Esophagus muscularis mucosa (tissue), 4 donors: ENCODE results near the gene GALNT14. TPM values are rescaled to one million over a fixed set of nuclear protein-coding genes. Genes with fewer than 3 reads are reported as not detected.

ENCODE experiments used
- DNase-seq: peaks from one replicate; pipeline ENCODE4 v3.0.0-alpha.2; 2017; ENCODE audit errors: extremely low spot score
- H3K27ac ChIP-seq, 4 donors: fragments of 200-600 bp; sonication (generic); replicated peaks in 1 of 4; 1 replicate in 3 of 4; 2 replicates in 1 of 4; pipeline ENCODE4 v1.5.1; 2016 to 2019; ENCODE audit warnings: mild to moderate bottlenecking in 1 of 4
- H3K27me3 ChIP-seq, 4 donors: fragments of 200-600 bp; sonication (generic); one replicate each; pipeline versions ENCODE4 v1.5.1 to v1.6.0; 2016 to 2019
- H3K36me3 ChIP-seq, 4 donors: fragments of 200-600 bp; sonication (generic); one replicate each; pipeline ENCODE4 v1.5.1; 2016 to 2019
- H3K4me1 ChIP-seq, 4 donors: fragments of 200-600 bp; sonication (generic); one replicate each; pipeline ENCODE4 v1.5.1; 2016 to 2019
- H3K4me3 ChIP-seq, 4 donors: fragments of 200-600 bp; sonication (generic); 1 replicate in 2 of 4; 2 replicates in 2 of 4; pipeline ENCODE4 v1.5.1; 2016 to 2019; ENCODE audit warnings: mild to moderate bottlenecking in 4 of 4, moderate library complexity in 1 of 4
- H3K9me3 ChIP-seq, 4 donors: fragments of 200-600 bp; sonication (generic); 1 replicate in 3 of 4; 2 replicates in 1 of 4; pipeline ENCODE4 v1.5.1; 2016 to 2019
- CTCF ChIP-seq, 3 experiments: fragments of 200-600 bp in 2 of 3; fragments of 450-650 bp in 1 of 3; sonication (generic) in 2 of 3; IDR thresholded peaks; one replicate each; pipeline ENCODE4 v1.5.1; 2017 to 2019; ENCODE audit warnings: antibody characterized with exemption in 3 of 3, mild to moderate bottlenecking in 2 of 3, moderate library complexity in 1 of 3
- EP300 ChIP-seq: sonication (generic); formaldehyde crosslinking; IDR thresholded peaks from one replicate; pipeline ENCODE4 v1.6.1; 2017; ENCODE audit warnings: antibody characterized with exemption
- POLR2A ChIP-seq: fragments of 450-650 bp; IDR thresholded peaks from one replicate; pipeline ENCODE4 v1.6.1; 2017; ENCODE audit warnings: antibody characterized with exemption, moderate library complexity, mild to moderate bottlenecking, low read depth
- POLR2AphosphoS5 ChIP-seq, 2 donors: sonication (generic); formaldehyde crosslinking; IDR thresholded peaks; one replicate each; pipeline ENCODE4 v1.6.1; 2017; ENCODE audit warnings: antibody characterized with exemption in 2 of 2
- WGBS: methylation state at CpG from one replicate; pipeline ENCODE4 v1.1.5; 2018; 5-methylcytosine and 5-hydroxymethylcytosine counted together
- intact Hi-C: fragments of 100-400 bp; cut with DNase I; formaldehyde crosslinking; loops from one replicate; pipeline ENCODE4 v1.15.1; 2023
- total RNA-seq, 4 donors: library from RNA; depleted of rRNA; stranded (reverse); fragments of >200 nt; gene quantifications; one replicate each; pipeline versions ENCODE4 v1.1.0 to v1.2.1, GENCODE V29; 2016

The GALNT14 gene
- total RNA-seq, 4 donors from 2014 or later, result 0.33 to 1.0 (median 0.80) TPM; not detected in 1

- no peaks in the 10 kb centered on the region for H3K36me3 ChIP-seq
- no peak for TF ChIP-seq CTCF (IDR thresholded peaks at IDR 0.05)
- no peak for TF ChIP-seq POLR2A
- no peak for TF ChIP-seq EP300
- no peak for TF ChIP-seq POLR2AphosphoS5 (IDR thresholded peaks at IDR 0.05)
- peaks cover 0 to 13% (median 0%) of the 10 kb centered on the region in 4 donors for H3K27me3 ChIP-seq
- H3K27ac ChIP-seq, result no peak overlapping the region
- H3K4me3 ChIP-seq, result no peak overlapping the region
- 75% methylated on average over 2 of the region's 3 CpGs for WGBS
- H3K4me1 ChIP-seq, result no peaks in the 10 kb centered on the region
- no peaks in the 10 kb centered on the region for H3K9me3 ChIP-seq
- intact Hi-C loops, result no loop called here
- peak; percentile 50 for DNase-seq
These were observed 27.2 kb downstream of the GALNT14 start for GRCh38 chr2:31110998-31111397.

DNA sequence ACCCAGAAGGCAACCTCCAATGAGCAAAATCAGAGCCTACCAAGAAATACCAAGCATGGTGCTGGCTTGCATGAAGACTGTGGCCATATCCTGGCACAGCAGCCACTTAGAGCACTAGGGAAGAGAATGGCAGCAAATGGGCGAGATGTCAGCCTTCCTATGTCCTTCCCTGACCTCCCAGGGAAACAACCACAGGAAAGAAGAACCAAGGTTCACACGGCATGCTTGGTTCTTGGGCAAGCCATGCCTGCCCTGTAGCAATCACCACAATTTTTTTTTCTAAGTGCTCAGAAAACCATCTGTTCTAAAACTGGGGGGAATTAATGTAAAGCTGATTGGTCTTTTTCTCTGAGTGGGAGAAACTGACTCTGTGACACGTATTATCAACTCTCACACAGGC lies 27.8 kb downstream of the GALNT14 start:
- intact Hi-C loops, result no loop called here
- Histone ChIP-seq H3K9me3 (no peaks in the 10 kb centered on the region), H3K4me1 (no peaks in the 10 kb centered on the region), H3K4me3 (no peak overlapping the region), H3K27ac (no peak overlapping the region), H3K36me3 (no peaks in the 10 kb centered on the region), H3K27me3 (peaks cover 0 to 13% (median 0%) of the 10 kb centered on the region in 4 donors)
- peak; percentile 29 for DNase-seq
- 68% methylated on average over 3 of the region's 3 CpGs for WGBS
- TF ChIP-seq POLR2A (no peak), EP300 (no peak), POLR2AphosphoS5 (IDR thresholded peaks at IDR 0.05) (no peak), CTCF (IDR thresholded peaks at IDR 0.05) (no peak)

- Histone ChIP-seq H3K27me3 (peaks cover 0 to 14% (median 0%) of the 10 kb centered on the region in 4 donors), H3K9me3 (no peaks in the 10 kb centered on the region), H3K4me3 (no peak overlapping the region), H3K27ac (no peak overlapping the region), H3K36me3 (no peaks in the 10 kb centered on the region), H3K4me1 (no peaks in the 10 kb centered on the region)
- intact Hi-C loops, result no loop called here
- no peak for TF ChIP-seq POLR2A
- no peak for TF ChIP-seq EP300
- no peak for TF ChIP-seq POLR2AphosphoS5 (IDR thresholded peaks at IDR 0.05)
- DNase-seq, result peak; percentile 47
- 84% methylated on average over 8 of the region's 8 CpGs for WGBS
These were observed 28.5 kb downstream of the GALNT14 start for GRCh38 chr2:31109633-31110192.

GRCh38 chr2:31108561-31109286 lies 29.5 kb downstream of the GALNT14 start:
- Histone ChIP-seq H3K4me3 (no peak overlapping the region), H3K9me3 (no peaks in the 10 kb centered on the region), H3K27ac (no peak overlapping the region), H3K27me3 (peaks cover 0 to 13% (median 0%) of the 10 kb centered on the region in 4 donors), H3K4me1 (no peaks in the 10 kb centered on the region), H3K36me3 (no peaks in the 10 kb centered on the region)
- intact Hi-C loops, result no loop called here
- peak; percentile 79 for DNase-seq
- 77% methylated on average over 3 of the region's 3 CpGs for WGBS
- TF ChIP-seq EP300, result no peak
- no peak for TF ChIP-seq POLR2AphosphoS5 (IDR thresholded peaks at IDR 0.05)
- no peak for TF ChIP-seq CTCF (IDR thresholded peaks at IDR 0.05)
- no peak for TF ChIP-seq POLR2A

- 51% methylated on average over 5 of the region's 5 CpGs for WGBS
- Histone ChIP-seq H3K4me1 (no peaks in the 10 kb centered on the region), H3K9me3 (no peaks in the 10 kb centered on the region), H3K27me3 (peaks cover 0 to 13% (median 0%) of the 10 kb centered on the region in 4 donors), H3K4me3 (no peak overlapping the region), H3K36me3 (no peaks in the 10 kb centered on the region), H3K27ac (no peak overlapping the region)
- peak; percentile 19 for DNase-seq
- no peak for TF ChIP-seq POLR2A
- TF ChIP-seq POLR2AphosphoS5 (IDR thresholded peaks at IDR 0.05), result no peak
- no peak for TF ChIP-seq CTCF (IDR thresholded peaks at IDR 0.05)
- no peak for TF ChIP-seq EP300
- intact Hi-C loops, result no loop called here
These were observed 30.5 kb downstream of the GALNT14 start for GRCh38 chr2:31107591-31108300.
